SU-DHL-6 (cell line): ENCODE results near the gene ZNF527.
"Not testable (repeated sequence)": the region's sequence is repeated elsewhere in the genome, so short reads cannot be mapped to it uniquely, and the experiment has no call there.

Experiments used
- H2AFZ ChIP-seq: fragments of 200-600 bp; sonication (generic); 2 replicates; pipeline ENCODE4 v1.6.1; 2014; ENCODE audit warnings: low read depth, mild to moderate bottlenecking, moderate library complexity, mixed read lengths, antibody characterized with exemption, low read length; ENCODE audit not compliant: severe bottlenecking
- H3F3A ChIP-seq: fragments of 200-600 bp; shearing (Covaris generic); 2 replicates; pipeline ENCODE4 v1.6.0; 2016; ENCODE audit warnings: antibody characterized with exemption, mild to moderate bottlenecking; ENCODE audit not compliant: insufficient read depth
- H3K27ac ChIP-seq: fragments of 200-600 bp; sonication (generic); 2 replicates; pipeline ENCODE4 v1.5.1; 2016; ENCODE audit warnings: low read depth, mild to moderate bottlenecking, low read length, moderate library complexity, mixed read lengths
- H3K27me3 ChIP-seq: fragments of 200-600 bp; sonication (generic), shearing (Covaris generic); 2 replicates; pipeline ENCODE4 v1.6.0; 2014; ENCODE audit warnings: mild to moderate bottlenecking, low read length
- H3K36me3 ChIP-seq: fragments of 200-600 bp; sonication (generic); 2 replicates; pipeline ENCODE4 v1.6.1; 2014; ENCODE audit warnings: mild to moderate bottlenecking, low read length, mixed read lengths
- H3K4me2 ChIP-seq: fragments of 300-600, 200-600 bp; shearing (Covaris generic), sonication (generic); 2 replicates; pipeline ENCODE4 v1.6.0; 2014; ENCODE audit warnings: low read length, low read depth, mild to moderate bottlenecking; ENCODE audit not compliant: poor library complexity, severe bottlenecking
- H3K4me3 ChIP-seq: fragments of 200-600 bp; sonication (generic); 2 replicates; pipeline ENCODE4 v1.5.1; 2014; ENCODE audit warnings: antibody characterized with exemption, low read length, mild to moderate bottlenecking, mixed read lengths; ENCODE audit not compliant: insufficient read depth, poor library complexity, severe bottlenecking
- H3K79me2 ChIP-seq: fragments of 200-600 bp; sonication (generic); 2 replicates; pipeline ENCODE4 v1.6.1; 2014; ENCODE audit warnings: mild to moderate bottlenecking, low read length, moderate library complexity; ENCODE audit not compliant: insufficient read depth
- H3K9ac ChIP-seq: fragments of 200-600 bp; sonication (generic); 2 replicates; pipeline ENCODE4 v1.7.0; 2014; ENCODE audit warnings: mild to moderate bottlenecking, low read length
- H3K9me2 ChIP-seq: fragments of 200-600 bp; sonication (generic); replicated peaks from 2 replicates; pipeline ENCODE4 v1.6.1; 2014; ENCODE audit warnings: low read length; ENCODE audit not compliant: insufficient read depth
- H3K9me3 ChIP-seq: fragments of 200-600 bp; sonication (generic); 2 replicates; pipeline ENCODE4 v1.6.1; 2014; ENCODE audit warnings: low read length, mixed read lengths; ENCODE audit not compliant: insufficient read depth
- H4K20me1 ChIP-seq: fragments of 200-600 bp; sonication (generic); 2 replicates; pipeline ENCODE4 v1.6.1; 2014; ENCODE audit warnings: low read depth, mild to moderate bottlenecking, antibody characterized with exemption, low read length, moderate library complexity, mixed read lengths
- CTCF ChIP-seq: fragments of 200-600 bp; sonication (generic); IDR thresholded peaks from one replicate; pipeline ENCODE4 v1.5.1; 2017; ENCODE audit warnings: antibody characterized with exemption, mild to moderate bottlenecking, low read length, moderate library complexity; ENCODE audit not compliant: insufficient read depth, poor library complexity, severe bottlenecking
- EZH2phosphoT487 ChIP-seq: fragments of 200-600 bp; sonication (generic), shearing (Covaris generic); conservative IDR thresholded peaks from 2 replicates; pipeline ENCODE4 v1.6.1; 2018; ENCODE audit warnings: mild to moderate bottlenecking, antibody characterized with exemption, low read length, moderate library complexity, mixed read lengths

Gene ZNF527

GRCh38 chr19:37401078-37401477 is 30.2 kb downstream of the ZNF527 start:
- Histone ChIP-seq H3F3A (no peaks in the 10 kb centered on the region), H3K4me2 (no peak overlapping the region), H4K20me1 (no peaks in the 10 kb centered on the region), H3K4me3 (no peak overlapping the region), H3K27ac (no peak overlapping the region), H2AFZ (no peak overlapping the region), H3K79me2 (no peaks in the 10 kb centered on the region), H3K9me3 (peaks cover 26% of the 10 kb centered on the region; the same call in 1 of the 2 replicates), H3K9me2 (no peaks in the 10 kb centered on the region), H3K36me3 (peaks cover 3% of the 10 kb centered on the region; the same call in 1 of the 2 replicates), H3K9ac (no peak overlapping the region), H3K27me3 (no peaks in the 10 kb centered on the region)
- TF ChIP-seq EZH2phosphoT487 (no peak), CTCF (no peak)

GRCh38 chr19:37403403-37403802 is 32.5 kb downstream of the ZNF527 start:
- Histone ChIP-seq H3K9me3 (peaks cover 32% of the 10 kb centered on the region; the same call in 1 of the 2 replicates), H3K4me2 (no peak overlapping the region), H3K79me2 (no peaks in the 10 kb centered on the region), H3F3A (no peaks in the 10 kb centered on the region), H3K27me3 (no peaks in the 10 kb centered on the region), H3K27ac (no peak overlapping the region), H3K9ac (no peak overlapping the region), H3K36me3 (peaks cover 3% of the 10 kb centered on the region; the same call in 1 of the 2 replicates), H3K4me3 (no peak overlapping the region), H3K9me2 (no peaks in the 10 kb centered on the region), H4K20me1 (no peaks in the 10 kb centered on the region), H2AFZ (no peak overlapping the region)
- TF ChIP-seq CTCF (no peak), EZH2phosphoT487 (no peak)

- not testable (repeated sequence) for H3K9me2 ChIP-seq, H3K4me2 ChIP-seq, H3K27ac ChIP-seq, H3K36me3 ChIP-seq, H3K79me2 ChIP-seq, H3K9ac ChIP-seq, H3K27me3 ChIP-seq, H3F3A ChIP-seq, H2AFZ ChIP-seq, H4K20me1 ChIP-seq, H3K4me3 ChIP-seq
- H3K9me3 ChIP-seq: peaks cover 38% of the 10 kb centered on the region; the same call in 1 of the 2 replicates
These were observed 35.4 kb downstream of the ZNF527 start for GRCh38 chr19:37406140-37406846.

GRCh38 chr19:37412700-37413099 is 41.8 kb downstream of the ZNF527 start:
- Histone ChIP-seq H3K9me2 (no peaks in the 10 kb centered on the region), H3K27me3 (no peaks in the 10 kb centered on the region), H3K9me3 (peaks cover 58% of the 10 kb centered on the region), H3K9ac (no peak overlapping the region), H3K4me2 (no peak overlapping the region), H3K27ac (no peak overlapping the region), H3F3A (no peaks in the 10 kb centered on the region), H3K36me3 (peaks cover 40% of the 10 kb centered on the region), H2AFZ (no peak overlapping the region), H3K79me2 (no peaks in the 10 kb centered on the region), H4K20me1 (no peaks in the 10 kb centered on the region), H3K4me3 (no peak overlapping the region)
- TF ChIP-seq CTCF (no peak), EZH2phosphoT487 (no peak)
